Urinary bladder (tissue), 4 donors: Measurements from ENCODE around the gene FBXO15. TPM values are rescaled to one million over a fixed set of nuclear protein-coding genes. Genes with fewer than 3 reads are reported as not detected.

Experiments used
- DNase-seq: peaks from one replicate; pipeline ENCODE4 v3.0.0-alpha.2; 2015; ENCODE audit errors: extremely low spot score
- H3K27ac ChIP-seq: one replicate; pipeline ENCODE4 v1.5.1; 2013; ENCODE audit warnings: low read depth, mild to moderate bottlenecking, moderate library complexity
- H3K36me3 ChIP-seq: one replicate; pipeline ENCODE4 v1.6.1; 2013; ENCODE audit warnings: mild to moderate bottlenecking, moderate library complexity; ENCODE audit not compliant: insufficient read depth
- H3K4me1 ChIP-seq: one replicate; pipeline ENCODE4 v1.6.1; 2013; ENCODE audit warnings: mild to moderate bottlenecking, moderate library complexity; ENCODE audit not compliant: insufficient read depth
- H3K4me3 ChIP-seq: one replicate; pipeline ENCODE4 v1.5.1; 2013; ENCODE audit warnings: low read depth, low read length
- WGBS: extraction: QIAGEN DNeasy Blood & Tissue Kit; methylation state at CpG from one replicate; pipeline ENCODE4 v1.1.7; 2013; 5-methylcytosine and 5-hydroxymethylcytosine counted together
- polyA plus RNA-seq: library from polyadenylated mRNA; stranded (reverse); fragments of 200-250 nt; gene quantifications from one replicate; pipeline ENCODE4 v1.2.3, GENCODE V29; 2013
- total RNA-seq: library from RNA; depleted of rRNA; stranded (reverse); fragments of >200 nt; gene quantifications from one replicate; pipeline ENCODE4 v1.2.3, GENCODE V29; 2014
- donor health status: healthy with polysubstance abuse.
- donor health status: healthy.

The FBXO15 gene
- total and polyA plus RNA-seq, 2 donors: 0.38 to 1.1 TPM

DNA sequence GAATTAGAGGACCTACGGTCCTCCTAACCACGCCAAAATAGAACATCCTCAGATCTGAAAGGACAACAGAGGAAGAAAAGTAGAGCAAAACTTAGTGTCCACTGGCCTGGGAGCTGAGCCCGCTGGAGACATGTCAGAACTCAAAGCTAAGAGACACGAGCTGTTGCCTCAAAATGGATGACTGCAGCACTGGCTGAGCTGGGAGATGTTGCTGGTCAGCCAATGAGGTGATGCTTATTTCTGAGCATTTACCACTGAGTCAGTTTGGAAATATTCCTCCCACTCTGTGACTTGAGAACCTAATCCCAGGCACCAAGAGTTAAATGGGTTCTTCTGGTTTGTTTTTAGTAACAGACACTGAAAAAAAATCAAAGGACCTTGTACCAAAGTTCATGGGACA is 32.6 kb downstream of the FBXO15 start:
- Histone ChIP-seq H3K36me3 (no peaks in the 10 kb centered on the region), H3K4me1 (no peaks in the 10 kb centered on the region), H3K4me3 (no peak overlapping the region), H3K27ac (no peak overlapping the region)
- DNase-seq: no peak
- 65% methylated on average over 4 of the region's 4 CpGs for whole genome bisulfite sequencing

DNA sequence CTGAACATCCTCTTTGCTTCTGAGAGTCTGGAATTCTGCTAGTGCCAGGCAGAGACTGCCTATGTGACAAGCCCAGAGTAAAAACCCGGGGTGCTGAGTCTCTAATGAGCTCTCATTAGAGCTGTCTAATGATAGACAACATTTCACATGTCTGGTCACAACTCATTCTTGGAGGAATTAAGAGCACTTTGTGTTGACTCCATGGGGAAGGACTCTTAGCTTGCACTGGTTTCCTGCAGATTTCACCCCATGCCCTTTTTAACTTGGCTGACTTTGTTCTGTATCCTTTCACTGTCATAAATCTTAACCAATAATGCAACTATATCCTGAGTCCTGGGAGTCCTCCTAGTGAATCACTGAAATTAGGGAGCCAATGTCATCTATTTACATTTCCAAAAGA is 33.5 kb downstream of the FBXO15 start:
- 50% methylated on average over 1 of the region's 1 CpG for WGBS
- H3K4me3 ChIP-seq: no peak overlapping the region
- no peaks in the 10 kb centered on the region for H3K36me3 ChIP-seq
- no peak for DNase-seq
- H3K4me1 ChIP-seq: no peaks in the 10 kb centered on the region
- H3K27ac ChIP-seq: no peak overlapping the region

DNA sequence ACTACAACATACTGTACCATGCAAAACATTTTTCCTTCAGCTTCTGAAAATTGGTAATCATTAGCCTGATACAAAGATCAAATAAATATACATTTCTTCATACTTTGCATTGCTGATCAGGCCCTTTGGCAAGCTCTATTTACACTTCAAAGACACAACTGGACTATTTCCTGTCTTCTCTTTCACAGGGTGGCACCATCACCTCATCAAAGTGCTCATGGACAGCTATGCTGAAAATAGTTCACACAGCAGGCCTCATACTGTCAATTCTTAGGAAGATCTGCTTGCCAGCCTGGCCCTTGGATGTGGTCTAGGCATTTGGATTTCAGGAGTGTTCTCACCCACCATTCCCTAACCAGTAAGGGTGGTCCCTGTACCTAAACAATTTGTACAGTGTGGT is 33.9 kb downstream of the FBXO15 start:
- H3K36me3 ChIP-seq: no peaks in the 10 kb centered on the region
- H3K4me3 ChIP-seq: no peak overlapping the region
- H3K4me1 ChIP-seq: no peaks in the 10 kb centered on the region
- no peak for DNase-seq
- H3K27ac ChIP-seq: no peak overlapping the region

DNA sequence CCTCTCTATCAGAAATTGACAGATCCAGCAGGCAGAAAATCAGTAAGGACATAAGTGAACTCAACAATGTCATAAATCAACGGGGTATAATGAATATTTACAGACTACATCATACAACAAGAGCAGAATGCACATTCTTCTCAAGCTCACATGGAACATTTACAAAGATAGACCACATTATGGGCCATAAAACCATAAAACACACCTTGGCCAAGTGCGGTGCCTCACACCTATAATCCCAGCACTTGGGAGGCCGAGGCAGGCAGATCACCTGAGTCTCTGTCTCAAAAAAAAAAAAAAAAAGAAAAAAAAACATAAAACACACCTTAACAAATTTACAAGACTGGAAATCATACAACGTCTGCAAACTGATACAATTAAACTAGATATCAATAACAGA is 36.7 kb downstream of the FBXO15 start:
- Histone ChIP-seq H3K4me3 (no peak overlapping the region), H3K27ac (no peak overlapping the region), H3K4me1 (no peaks in the 10 kb centered on the region), H3K36me3 (no peaks in the 10 kb centered on the region)
- no peak for DNase-seq
- 78% methylated on average over 4 of the region's 4 CpGs for WGBS

DNA sequence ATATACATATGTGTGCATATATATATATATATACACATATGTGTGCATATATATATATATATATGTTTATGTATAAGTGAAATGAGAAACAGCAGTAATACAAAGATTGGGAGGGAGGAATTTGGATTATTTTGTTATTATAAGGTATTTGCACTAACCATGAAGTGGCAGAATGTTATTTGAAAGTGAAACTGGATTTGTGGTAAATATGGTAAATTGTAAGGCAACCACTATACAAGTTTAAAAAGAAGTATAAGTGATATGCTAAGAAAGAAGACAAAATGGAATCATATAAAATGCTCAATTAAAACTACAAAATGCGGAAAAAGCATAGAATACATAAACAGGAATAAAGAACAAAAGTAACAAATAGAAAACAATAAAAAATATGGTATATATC is 37.5 kb downstream of the FBXO15 start:
- H3K4me1 ChIP-seq: no peaks in the 10 kb centered on the region
- 99% methylated on average over 1 of the region's 1 CpG for WGBS
- DNase-seq: no peak
- no peaks in the 10 kb centered on the region for H3K36me3 ChIP-seq
- no peak overlapping the region for H3K4me3 ChIP-seq
- H3K27ac ChIP-seq: no peak overlapping the region

DNA sequence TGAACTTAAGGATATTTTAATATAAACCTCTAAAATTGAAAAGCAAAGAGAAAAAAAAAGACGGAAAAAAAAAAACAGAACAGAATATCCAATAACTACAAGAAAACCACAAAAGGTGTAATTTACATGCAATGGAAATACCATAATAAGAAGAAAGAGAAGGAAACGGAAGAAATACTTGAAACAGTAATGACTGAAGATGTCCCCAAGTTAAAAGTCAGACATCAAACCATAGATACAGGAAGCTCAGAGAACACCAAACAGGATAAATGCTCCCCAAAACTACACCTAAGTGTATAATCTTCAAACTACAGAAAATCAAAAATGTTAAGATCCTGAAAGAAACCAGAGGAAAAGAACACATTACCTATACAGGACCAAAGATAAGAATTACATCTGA is 39.2 kb downstream of the FBXO15 start:
- 90% methylated on average over 2 of the region's 2 CpGs for WGBS
- no peak for DNase-seq
- H3K36me3 ChIP-seq: no peaks in the 10 kb centered on the region
- H3K27ac ChIP-seq: no peak overlapping the region
- H3K4me1 ChIP-seq: no peaks in the 10 kb centered on the region
- H3K4me3 ChIP-seq: no peak overlapping the region

DNA sequence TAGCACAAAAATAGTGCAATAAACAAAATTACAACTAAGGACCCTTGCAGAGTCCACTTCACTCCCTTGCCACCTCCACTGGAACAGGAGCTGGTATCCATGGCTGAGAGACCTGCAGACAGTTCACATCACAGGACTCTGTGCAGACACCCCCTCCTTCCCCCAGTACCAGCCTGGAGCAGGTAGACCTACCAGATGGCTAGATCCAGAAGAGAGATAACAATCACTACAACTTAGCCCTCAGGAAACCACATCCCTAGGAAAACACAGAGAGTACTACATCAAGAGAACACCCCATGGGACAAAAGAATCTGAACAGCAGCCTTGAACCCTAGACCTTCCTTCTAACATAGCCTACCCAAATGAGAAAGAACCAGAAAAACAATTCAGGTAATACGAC is 49.8 kb downstream of the FBXO15 start:
- Histone ChIP-seq H3K4me3 (no peak overlapping the region), H3K27ac (no peak overlapping the region), H3K4me1 (no peaks in the 10 kb centered on the region), H3K36me3 (no peaks in the 10 kb centered on the region)
- no peak for DNase-seq
- WGBS: 73% methylated on average over 1 of the region's 1 CpG

DNA sequence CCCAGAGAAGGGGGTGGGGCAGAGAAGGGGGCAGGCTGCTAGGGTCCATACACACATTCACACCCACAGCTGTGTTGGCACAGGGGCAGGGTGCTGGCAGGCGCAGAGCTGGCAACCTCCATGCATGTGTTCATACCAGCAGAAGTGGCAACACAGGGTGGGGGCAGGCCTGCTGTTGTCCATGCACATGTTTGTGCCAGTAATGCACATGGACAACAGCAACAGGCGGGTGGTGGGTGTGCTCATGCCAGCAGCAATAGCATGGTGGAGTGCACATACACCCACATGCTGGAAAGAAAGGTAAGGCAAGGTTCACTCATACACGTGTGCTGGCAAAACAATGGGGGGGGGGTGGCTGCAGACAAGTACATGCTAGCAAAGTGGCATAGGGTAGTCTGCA is 54.7 kb downstream of the FBXO15 start:
- H3K4me1 ChIP-seq: no peaks in the 10 kb centered on the region
- 91% methylated on average over 3 of the region's 3 CpGs for WGBS
- H3K36me3 ChIP-seq: no peaks in the 10 kb centered on the region
- DNase-seq: no peak
- H3K4me3 ChIP-seq: no peak overlapping the region
- H3K27ac ChIP-seq: no peak overlapping the region

DNA sequence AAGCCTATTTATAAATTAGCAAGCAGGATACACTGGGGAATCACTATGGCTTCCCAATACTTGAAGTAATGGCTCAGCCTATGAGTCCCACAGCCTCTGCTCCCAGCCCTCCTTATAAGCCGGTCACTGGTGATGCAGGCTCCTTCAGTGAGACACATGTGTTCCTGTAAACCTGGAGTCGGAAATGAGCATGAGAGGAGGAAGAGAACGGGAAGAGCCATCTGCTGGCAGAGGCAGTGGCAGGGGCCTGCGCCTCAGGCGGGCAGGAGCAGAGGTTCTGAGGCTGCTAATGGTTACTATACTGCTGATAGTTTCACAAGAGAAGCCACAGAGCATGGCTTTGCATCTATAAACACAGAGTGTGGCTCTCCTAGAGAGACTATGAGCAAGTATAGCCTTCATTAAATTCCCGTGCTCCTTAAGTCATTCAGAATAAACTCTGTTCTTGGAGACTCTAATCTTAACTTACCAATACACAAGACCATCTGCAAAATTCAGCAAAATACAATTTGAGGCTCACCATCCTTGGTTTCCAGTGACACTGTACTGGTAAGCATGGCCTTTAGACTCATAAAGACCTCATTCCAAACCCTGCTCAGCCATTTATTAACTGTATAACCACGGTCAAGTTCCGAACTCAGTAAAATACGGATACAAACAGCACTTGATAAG is 63.3 kb downstream of the FBXO15 start:
- no peak for DNase-seq
- H3K4me1 ChIP-seq: no peaks in the 10 kb centered on the region
- no peak overlapping the region for H3K4me3 ChIP-seq
- WGBS: 79% methylated on average over 9 of the region's 9 CpGs
- no peaks in the 10 kb centered on the region for H3K36me3 ChIP-seq
- H3K27ac ChIP-seq: no peak overlapping the region

DNA sequence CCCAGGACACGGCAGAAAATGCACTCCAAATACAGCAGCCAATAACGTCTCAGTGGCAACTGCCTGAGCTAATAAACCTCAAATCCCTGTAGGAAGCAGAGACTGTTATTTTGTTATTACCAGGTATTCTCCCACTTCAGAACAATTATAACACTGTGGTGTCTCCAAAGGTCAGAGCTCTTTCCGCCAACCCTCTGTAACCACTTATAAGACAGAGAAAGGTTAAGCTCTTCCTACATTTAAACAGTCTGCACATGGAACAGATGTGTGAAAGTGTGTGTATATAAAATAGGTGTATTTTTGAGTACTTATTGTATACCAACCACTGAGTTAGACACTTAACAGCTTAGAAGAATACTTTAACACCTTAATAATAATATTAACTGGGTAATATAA is 64.1 kb downstream of the FBXO15 start:
- Histone ChIP-seq H3K4me1 (no peaks in the 10 kb centered on the region), H3K27ac (no peak overlapping the region), H3K36me3 (no peaks in the 10 kb centered on the region), H3K4me3 (no peak overlapping the region)
- 49% methylated on average over 3 of the region's 3 CpGs for WGBS
- no peak for DNase-seq

DNA sequence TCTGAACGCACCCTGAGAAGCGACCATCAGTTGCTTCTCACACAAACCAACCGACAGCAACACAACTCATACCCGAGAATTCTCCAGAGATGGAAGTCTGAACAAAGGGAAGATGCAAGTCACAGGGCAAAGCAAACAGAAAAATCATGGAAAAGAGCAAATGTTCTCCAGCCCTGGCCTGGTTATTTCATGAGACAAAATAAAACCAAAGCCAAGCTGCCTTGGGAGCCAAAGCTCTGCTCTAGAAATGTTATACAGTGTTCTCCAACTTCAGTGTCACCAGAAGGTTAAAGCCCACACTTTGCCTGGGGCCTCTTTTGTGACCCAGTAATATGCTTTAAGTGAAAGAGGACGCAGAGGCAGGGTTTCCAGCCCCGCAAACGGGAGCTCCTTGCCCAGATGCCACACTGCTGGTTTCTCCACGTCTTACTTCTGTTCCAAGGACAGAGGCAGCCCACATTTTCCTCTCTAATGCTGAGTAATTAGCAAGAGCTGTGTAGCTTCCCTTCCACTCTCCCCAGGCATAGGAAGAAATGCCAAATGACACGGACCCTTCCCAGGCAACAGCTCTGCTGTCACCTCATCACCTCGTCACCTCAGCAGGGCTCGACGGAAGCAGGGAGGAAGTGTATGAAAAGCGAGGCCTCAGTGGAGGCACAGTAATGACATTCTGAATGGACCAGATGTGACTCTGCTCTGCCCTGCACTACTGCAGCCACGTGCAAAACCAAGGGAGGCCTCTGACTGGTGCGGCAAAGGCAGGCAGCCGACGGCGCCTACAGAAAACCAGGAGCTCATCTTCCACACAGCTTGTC is 64.7 kb downstream of the FBXO15 start:
- no peaks in the 10 kb centered on the region for H3K36me3 ChIP-seq
- no peak overlapping the region for H3K4me3 ChIP-seq
- no peak for DNase-seq
- no peaks in the 10 kb centered on the region for H3K4me1 ChIP-seq
- WGBS: 46% methylated on average over 18 of the region's 18 CpGs
- H3K27ac ChIP-seq: no peak overlapping the region

DNA sequence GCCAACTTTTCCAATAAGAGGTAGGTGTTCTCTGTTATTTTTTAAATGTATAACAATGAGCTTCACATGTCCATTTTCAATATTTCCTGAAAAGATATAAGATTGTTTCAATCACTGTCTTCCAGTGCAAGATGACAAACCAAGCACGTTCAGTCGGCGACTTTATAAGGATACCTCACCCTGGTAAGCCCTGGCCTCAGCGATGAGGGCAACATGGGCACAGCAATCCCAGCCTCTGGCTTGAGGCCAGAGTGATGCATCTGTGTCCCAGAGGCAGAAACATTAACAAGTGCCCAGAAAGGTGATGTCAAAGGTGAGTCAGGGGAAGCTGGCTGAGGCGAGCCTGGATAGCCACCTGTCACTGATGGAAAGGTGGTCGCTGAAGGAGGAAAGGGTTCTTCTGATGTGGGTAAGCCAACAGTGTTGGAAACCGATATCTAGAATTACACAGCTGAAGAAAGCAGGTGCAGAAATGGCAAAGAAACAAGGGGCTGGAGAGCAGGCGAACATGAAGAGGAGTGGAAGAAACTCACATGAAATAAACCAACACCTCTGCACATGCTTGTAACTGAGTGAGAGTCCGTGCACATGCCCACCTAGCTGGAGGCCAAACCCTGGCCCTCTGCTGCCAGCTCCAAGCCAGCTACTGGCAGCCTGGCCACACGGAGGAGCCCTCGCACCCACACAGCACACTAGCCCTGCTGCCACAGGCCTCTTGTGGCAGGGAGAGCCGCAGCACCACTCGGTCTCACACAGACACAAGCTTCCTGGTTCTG is 65.5 kb downstream of the FBXO15 start:
- DNase-seq: no peak

DNA sequence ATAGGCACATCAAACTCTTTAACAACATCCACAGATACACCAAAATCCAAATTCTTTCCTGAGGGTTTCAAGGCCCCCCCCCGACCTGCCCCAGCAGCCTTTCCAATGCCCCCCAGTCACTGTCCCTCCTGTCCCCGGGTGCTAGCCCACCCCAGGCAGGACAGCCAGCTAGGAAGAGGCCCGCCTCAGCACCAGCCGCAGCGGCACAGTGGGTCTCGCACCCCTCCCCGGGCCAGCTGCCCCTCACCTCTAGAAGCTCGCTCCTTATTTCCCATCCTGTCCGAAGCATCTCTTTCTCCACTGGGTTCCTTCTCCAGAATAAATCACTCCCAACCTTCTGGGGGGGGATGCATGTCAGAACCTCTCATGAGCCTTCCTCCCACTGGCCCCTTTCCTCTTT is 69.4 kb downstream of the FBXO15 start:
- DNase-seq: no peak
- H3K27ac ChIP-seq: no peak overlapping the region
- 91% methylated on average over 9 of the region's 9 CpGs for WGBS
- H3K4me1 ChIP-seq: no peaks in the 10 kb centered on the region
- H3K4me3 ChIP-seq: no peak overlapping the region
- H3K36me3 ChIP-seq: no peaks in the 10 kb centered on the region

More for the DNA sequence above, 65.5 kb downstream of the FBXO15 start:
- Histone ChIP-seq H3K4me3 (no peak overlapping the region), H3K4me1 (no peaks in the 10 kb centered on the region), H3K36me3 (no peaks in the 10 kb centered on the region), H3K27ac (no peak overlapping the region)
- WGBS: 68% methylated on average over 13 of the region's 13 CpGs
